Stimulated activated effector memory CD8-positive, alpha-beta T cell treated with anti-CD3 and anti-CD28 coated beads, Interleukin-12 subunit alpha, Interleukin-12 subunit beta, amount 100 ng/mL, for 72 hours (primary cell): ENCODE data around the gene B4GALT2.

Experiments
- ATAC-seq: fragments of 150-1000 bp; cut with Tn5 transposase; 2 replicates; pipeline ENCODE4 v1.10.0; 2021
- DNase-seq, 2 donors: peaks; one replicate each; pipeline ENCODE4 v3.0.0; 2021 to 2022; ENCODE audit warnings: low spot score in 2 of 2
- H3K27ac Mint-ChIP-seq: one replicate; pipeline ENCODE4 v1.8.0; 2022; ENCODE audit warnings: mild to moderate bottlenecking, mixed read lengths
- H3K36me3 Mint-ChIP-seq: one replicate; pipeline ENCODE4 v1.8.0; 2022; ENCODE audit warnings: mild to moderate bottlenecking, mixed read lengths
- H3K4me1 Mint-ChIP-seq: one replicate; pipeline ENCODE4 v1.8.0; 2022; ENCODE audit warnings: mixed read lengths
- H3K4me3 Mint-ChIP-seq: one replicate; pipeline ENCODE4 v1.8.0; 2022; ENCODE audit warnings: mild to moderate bottlenecking, mixed read lengths
- H3K9me3 Mint-ChIP-seq: one replicate; pipeline ENCODE4 v1.8.0; 2022; ENCODE audit warnings: mixed read lengths

B4GALT2 gene

DNA sequence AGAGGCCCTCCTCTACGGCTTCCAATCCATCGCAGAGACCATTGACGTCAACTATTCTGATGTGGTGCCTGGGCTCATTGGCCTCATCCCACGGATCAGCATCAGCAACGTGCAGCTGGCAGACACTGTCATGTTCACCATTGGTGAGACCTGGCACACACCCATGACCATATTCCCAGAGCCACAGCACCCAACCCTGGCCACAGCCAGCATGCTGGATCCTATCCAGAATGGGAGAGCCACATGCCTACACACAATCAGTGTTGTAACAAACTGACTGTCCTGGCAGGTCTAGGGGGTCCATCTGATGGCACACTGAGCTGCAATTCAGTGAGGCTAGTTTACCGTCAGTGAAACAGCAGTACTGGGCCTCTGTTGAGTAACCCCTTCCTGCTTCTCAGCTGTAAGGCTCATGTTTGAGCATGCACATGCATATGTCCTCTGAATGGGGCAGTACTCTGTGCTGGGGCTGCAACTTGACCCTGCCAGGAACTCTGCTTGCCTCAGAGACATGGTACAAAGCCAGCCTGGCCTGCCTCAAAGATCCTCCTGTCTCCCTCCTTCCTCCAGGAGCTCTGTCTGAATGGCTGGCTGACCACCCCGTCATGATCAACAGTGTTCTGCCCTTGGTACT lies 21.5 kb upstream of the B4GALT2 start:
- Mint-ChIP-seq H3K4me1 (no peaks in the 10 kb centered on the region), H3K9me3 (no peaks in the 10 kb centered on the region), H3K36me3 (peaks cover 11% of the 10 kb centered on the region), H3K27ac (peak overlapping the region; percentile 13), H3K4me3 (no peak overlapping the region)
- ATAC-seq (no peak), DNase-seq (no peak)

DNA sequence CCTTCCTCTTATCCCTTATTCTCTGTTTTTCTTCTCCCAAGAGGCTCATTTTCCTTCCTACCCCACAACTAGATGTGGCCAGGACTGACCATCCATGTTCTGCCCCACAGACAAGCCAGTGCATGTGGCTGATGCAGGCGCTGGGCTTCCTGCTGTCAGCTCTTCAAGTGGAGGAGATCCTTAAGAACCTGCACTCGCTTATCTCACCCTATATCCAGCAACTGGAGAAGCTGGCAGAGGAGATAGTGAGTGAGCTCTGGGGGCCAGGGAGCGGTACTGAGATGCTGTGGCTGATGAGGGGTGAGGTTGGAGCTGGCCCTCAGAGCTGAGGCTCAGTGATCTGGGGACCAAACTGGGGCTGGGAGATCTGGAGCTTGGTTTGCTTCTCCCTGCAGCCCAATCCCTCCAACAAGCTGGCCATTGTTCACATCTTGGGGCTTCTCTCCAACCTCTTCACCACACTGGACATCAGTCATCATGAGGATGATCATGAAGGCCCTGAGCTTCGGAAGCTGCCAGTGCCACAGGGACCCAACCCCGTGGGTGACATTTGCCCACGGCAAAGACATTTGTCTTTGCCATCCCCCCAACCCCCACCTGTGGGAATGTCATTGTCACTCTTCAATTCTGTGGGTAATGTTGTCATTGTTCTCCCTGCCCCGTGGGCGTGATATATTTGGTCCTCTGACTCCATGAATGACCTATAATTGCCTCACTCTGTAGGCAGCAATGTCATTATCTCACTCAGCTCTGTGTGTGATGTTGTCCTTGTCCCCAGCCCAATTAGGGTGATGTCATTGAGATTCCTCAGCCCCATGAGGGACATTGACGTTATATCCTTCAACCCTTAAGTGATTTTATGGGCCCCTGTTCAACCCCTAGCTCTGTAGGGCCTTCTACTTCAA lies 20.4 kb upstream of the B4GALT2 start:
- H3K27ac Mint-ChIP-seq, result no peak overlapping the region
- H3K36me3 Mint-ChIP-seq, result peaks cover 11% of the 10 kb centered on the region
- DNase-seq (no peak), ATAC-seq (no peak)
- no peak overlapping the region for H3K4me3 Mint-ChIP-seq
- no peaks in the 10 kb centered on the region for H3K4me1 Mint-ChIP-seq
- no peaks in the 10 kb centered on the region for H3K9me3 Mint-ChIP-seq

DNA sequence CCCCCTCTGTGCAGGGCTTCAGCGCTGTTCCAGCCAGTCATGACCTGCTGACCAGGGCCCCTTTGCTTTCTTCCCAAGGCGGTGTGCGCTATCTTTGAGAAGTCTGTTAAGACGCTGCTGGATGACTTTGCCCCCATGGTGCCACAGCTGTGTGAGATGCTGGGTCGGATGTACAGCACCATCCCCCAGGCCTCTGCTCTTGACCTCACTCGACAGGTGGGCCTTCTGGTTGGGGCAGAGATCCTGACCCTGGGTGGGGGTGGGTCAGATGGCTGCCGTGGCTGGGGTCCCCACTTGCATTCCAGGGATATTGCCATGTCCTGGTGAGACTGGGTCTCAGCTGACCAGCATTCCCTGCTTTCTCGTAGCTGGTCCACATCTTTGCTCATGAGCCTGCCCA lies 18.2 kb upstream of the B4GALT2 start:
- Mint-ChIP-seq H3K36me3 (peaks cover 11% of the 10 kb centered on the region), H3K4me1 (no peaks in the 10 kb centered on the region), H3K27ac (peak overlapping the region; percentile 33), H3K9me3 (no peaks in the 10 kb centered on the region), H3K4me3 (no peak overlapping the region)
- DNase-seq, result no peak
- no peak for ATAC-seq

DNA sequence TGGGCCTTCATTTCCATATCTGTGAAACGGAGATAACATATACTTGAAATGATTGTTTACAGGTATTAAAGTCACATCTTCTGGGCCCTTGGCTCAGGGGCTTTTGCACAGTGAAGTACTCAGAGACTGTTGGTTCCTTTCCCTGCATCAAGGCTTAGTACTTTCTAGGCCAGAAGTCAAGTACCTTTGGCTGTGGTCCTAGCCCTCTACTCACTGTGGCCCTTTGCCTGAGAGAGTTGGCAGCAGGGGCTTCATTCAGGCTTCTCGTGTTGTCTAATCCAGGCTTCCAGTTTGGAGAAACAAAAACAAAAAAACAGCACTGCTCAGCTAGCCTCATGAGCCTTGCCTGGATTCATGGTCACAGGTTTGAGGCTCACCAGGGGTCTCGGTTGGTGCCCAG lies 17.3 kb upstream of the B4GALT2 start:
- Mint-ChIP-seq H3K4me1 (no peaks in the 10 kb centered on the region), H3K9me3 (no peaks in the 10 kb centered on the region), H3K4me3 (no peak overlapping the region), H3K36me3 (peaks cover 11% of the 10 kb centered on the region), H3K27ac (no peak overlapping the region)
- no peak for ATAC-seq
- no peak for DNase-seq

DNA sequence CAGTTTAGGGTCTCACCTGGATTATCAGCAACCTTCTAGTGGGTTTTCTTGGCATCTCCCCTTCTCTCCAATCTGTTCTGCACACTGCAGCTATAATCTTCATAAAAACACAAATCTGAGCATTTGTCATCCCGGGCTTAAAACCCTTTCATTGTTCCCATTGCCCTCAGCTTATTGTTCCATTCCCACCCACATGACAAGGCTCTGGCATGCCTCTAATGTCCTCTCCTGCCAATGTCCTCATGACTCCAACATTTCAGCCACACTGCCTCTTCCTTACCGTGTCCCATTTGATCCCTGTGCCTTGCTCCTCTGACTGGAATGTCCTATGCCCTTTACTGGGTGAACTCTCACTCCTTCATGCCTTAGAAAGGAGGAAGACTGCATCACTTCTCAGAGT lies 16.7 kb upstream of the B4GALT2 start:
- DNase-seq, result no peak
- Mint-ChIP-seq H3K4me3 (no peak overlapping the region), H3K36me3 (peaks cover 7% of the 10 kb centered on the region), H3K9me3 (no peaks in the 10 kb centered on the region), H3K27ac (no peak overlapping the region), H3K4me1 (no peaks in the 10 kb centered on the region)
- no peak for ATAC-seq

DNA sequence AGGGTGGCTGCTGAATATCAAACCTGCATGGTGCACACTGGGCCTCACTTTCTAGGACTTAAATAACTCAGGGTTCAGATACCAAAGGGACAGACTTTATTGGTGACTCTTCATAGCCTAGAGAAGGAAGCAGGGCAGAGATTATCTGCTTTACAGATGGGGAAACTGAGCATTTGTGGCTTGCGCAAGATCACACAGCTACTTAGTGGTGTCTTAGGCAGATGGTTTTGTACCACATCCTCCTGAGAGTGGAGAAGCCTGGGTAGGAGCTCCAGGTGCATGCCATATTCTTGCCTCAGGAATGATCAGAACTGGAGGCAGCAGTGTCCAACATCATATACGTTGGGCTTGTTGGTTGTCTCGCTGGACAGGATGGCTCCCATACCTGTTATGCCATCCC lies 16.0 kb upstream of the B4GALT2 start:
- no peaks in the 10 kb centered on the region for H3K9me3 Mint-ChIP-seq
- ATAC-seq (no peak), DNase-seq (no peak)
- no peaks in the 10 kb centered on the region for H3K4me1 Mint-ChIP-seq
- H3K27ac Mint-ChIP-seq, result no peak overlapping the region
- no peak overlapping the region for H3K4me3 Mint-ChIP-seq
- H3K36me3 Mint-ChIP-seq, result no peaks in the 10 kb centered on the region

DNA sequence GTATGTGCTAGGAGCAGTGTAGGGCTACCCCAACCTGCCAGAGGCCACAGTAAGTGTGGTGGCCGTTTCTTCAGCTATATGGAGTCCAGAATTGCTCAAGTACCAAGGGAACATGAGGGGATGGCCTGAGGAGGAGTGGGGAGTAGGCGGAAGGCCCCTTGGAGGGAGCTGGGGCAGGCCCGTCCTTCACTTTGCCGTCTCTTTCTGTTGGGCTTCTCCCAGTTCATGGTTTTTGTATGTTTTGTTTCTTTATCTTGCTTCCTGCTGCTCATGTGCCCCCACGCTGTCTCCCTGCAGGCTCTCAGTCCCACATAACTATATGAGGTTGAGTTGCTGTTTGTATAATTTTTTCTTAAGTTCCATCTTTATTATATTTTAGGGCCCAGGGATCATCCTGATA lies 15.1 kb upstream of the B4GALT2 start:
- H3K27ac Mint-ChIP-seq, result no peak overlapping the region
- no peak for ATAC-seq

DNA sequence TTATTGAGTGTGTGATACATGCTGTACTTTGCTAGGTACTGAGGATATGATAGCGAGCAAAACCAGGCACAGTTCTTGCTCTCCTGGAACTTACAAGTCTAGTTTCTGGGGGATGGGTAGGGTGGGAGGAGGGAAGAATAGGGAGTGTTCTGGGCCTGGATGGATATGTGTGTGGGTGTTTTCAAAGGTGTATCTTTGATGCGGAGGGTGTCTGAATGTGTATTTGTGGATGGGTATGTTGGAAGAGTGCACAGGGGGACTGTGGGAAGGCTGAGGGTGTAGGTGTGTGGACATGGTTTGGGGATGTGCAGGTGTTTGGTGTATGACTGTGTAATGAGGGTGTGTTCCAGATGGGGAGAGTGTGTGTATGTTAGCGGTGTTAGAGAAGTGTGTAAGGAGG lies 13.7 kb upstream of the B4GALT2 start:
- no peaks in the 10 kb centered on the region for H3K9me3 Mint-ChIP-seq
- DNase-seq, result no peak
- H3K4me1 Mint-ChIP-seq, result peaks cover 12% of the 10 kb centered on the region
- H3K27ac Mint-ChIP-seq, result no peak overlapping the region
- ATAC-seq, result no peak
- no peaks in the 10 kb centered on the region for H3K36me3 Mint-ChIP-seq
- H3K4me3 Mint-ChIP-seq, result no peak overlapping the region

More for the DNA sequence above, 15.1 kb upstream of the B4GALT2 start:
- no peak overlapping the region for H3K4me3 Mint-ChIP-seq
- DNase-seq, result no peak
- no peaks in the 10 kb centered on the region for H3K4me1 Mint-ChIP-seq
- H3K36me3 Mint-ChIP-seq, result no peaks in the 10 kb centered on the region
- no peaks in the 10 kb centered on the region for H3K9me3 Mint-ChIP-seq

DNA sequence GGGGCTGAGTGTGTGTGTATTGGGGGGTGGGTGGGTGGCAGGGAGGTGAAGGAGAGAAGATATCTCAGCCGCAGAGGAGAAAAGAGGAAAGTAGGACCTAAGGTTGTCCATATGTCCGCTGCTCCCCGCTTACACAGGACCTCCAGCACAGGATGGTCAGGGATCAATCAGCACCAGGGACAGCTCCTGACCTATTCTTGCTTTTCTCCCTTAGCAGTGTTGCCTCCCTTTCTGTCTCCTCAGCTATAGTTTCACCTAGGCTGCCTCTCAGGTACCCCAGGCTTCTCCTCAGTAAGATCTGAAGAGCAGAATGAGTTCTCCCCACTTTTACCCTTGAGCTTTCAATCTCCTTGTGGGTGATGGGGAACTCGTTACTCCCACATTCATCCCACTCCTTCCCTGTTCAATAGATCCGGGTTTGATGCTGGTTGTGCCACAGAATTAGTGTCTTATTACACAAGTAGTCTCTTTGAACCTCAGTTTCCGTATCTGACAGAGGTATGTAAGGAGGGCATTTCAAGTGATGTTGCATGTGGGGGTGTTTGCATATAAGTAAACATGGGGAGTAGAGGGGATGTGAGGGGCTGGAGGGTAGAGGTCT lies 10.6 kb upstream of the B4GALT2 start:
- Mint-ChIP-seq H3K27ac (no peak overlapping the region), H3K4me3 (no peak overlapping the region)
- no peak for DNase-seq

DNA sequence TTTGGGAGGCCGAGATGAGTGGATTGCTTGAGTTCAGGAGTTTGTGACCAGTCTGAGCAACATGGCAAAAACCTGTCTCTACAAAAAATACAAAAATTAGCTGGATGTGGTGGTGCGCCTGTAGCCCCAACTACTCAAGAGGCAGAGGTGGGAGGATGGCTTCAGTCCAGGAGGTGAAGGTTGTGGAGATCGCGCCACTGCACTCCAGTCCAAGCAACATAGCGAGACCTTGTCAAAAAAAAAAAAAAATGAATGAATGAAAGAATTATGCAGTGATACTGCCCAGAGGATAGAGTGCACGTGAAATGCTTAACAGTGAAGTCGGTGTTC lies 9.6 kb upstream of the B4GALT2 start:
- H3K4me1 Mint-ChIP-seq, result peaks cover 33% of the 10 kb centered on the region
- peak overlapping the region; percentile 96 for H3K4me3 Mint-ChIP-seq
- peak overlapping the region; percentile 92 for H3K27ac Mint-ChIP-seq
- no peak for DNase-seq
- no peak for ATAC-seq
- peaks cover 6% of the 10 kb centered on the region for H3K36me3 Mint-ChIP-seq
- no peaks in the 10 kb centered on the region for H3K9me3 Mint-ChIP-seq

More for the DNA sequence above, 10.6 kb upstream of the B4GALT2 start:
- Mint-ChIP-seq H3K9me3 (no peaks in the 10 kb centered on the region), H3K4me1 (peaks cover 23% of the 10 kb centered on the region), H3K36me3 (peaks cover 6% of the 10 kb centered on the region)
- ATAC-seq, result no peak

DNA sequence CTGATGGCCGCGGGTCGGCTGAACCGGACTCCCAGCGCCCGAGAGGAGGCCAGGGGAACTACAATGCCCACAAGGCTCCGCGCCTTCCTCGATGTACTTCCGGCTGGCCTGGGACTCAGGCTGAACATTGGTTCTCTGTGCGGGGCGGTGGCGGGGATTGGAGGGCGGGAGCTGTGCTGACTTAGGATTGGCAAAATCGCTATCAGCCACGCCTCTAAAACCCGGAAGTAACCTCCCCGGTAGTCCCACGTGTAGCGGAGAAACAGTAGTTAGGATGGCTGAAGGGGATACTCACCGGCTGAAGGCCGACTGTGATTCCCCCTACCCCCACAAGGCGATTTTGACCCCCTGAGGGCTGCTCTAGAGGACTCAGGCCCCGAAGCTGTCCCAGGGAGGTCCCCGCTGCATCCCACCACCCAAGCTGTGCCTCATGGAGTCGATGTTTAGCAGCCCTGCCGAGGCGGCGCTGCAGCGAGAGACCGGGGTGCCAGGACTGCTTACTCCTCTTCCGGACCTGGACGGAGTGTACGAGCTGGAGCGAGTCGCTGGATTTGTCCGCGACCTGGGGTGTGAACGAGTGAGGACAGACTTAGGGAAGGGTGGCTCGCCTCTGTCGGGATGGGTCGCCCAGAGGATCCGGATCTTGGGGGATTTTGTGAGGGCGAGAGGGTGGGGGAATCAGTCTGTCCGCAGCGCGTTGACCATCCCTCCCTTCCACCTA lies 9.1 kb upstream of the B4GALT2 start, which contains the start of gene DPH2:
DPH2 (plus strand) TSS at position 265 of the 721 bp plus-strand sequence; CDS start at position 431, 166 bp downstream.
- Mint-ChIP-seq H3K36me3 (peaks cover 6% of the 10 kb centered on the region), H3K4me1 (peaks cover 35% of the 10 kb centered on the region), H3K27ac (peak within 1 kb of the TSS; percentile 92), H3K4me3 (peak within 1 kb of the TSS; percentile 96), H3K9me3 (no peaks in the 10 kb centered on the region)
- peak; percentile 70 to 90 for DNase-seq
- peak; percentile 93 for ATAC-seq

DNA sequence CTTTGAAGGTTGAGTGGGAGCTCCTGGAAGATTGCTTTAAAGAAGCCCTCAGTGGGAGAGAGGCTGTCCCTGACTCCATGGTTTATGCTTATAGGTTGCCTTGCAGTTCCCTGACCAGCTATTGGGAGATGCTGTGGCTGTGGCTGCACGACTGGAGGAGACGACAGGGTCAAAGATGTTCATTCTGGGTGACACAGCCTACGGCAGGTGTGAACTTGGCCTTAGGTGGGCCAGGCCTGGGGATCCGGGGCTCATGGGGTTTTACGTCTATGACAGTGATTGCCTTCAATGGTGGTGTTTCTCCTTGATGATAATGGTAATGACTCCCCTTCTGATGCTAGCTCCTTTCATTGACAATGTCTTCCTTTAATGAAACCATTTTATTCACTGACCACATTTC lies 8.5 kb upstream of the B4GALT2 start:
- H3K4me1 Mint-ChIP-seq, result peaks cover 35% of the 10 kb centered on the region
- H3K4me3 Mint-ChIP-seq, result peak overlapping the region; percentile 96
- ATAC-seq (no peak), DNase-seq (no peak)
- no peaks in the 10 kb centered on the region for H3K9me3 Mint-ChIP-seq
- H3K36me3 Mint-ChIP-seq, result peaks cover 10% of the 10 kb centered on the region
- peak overlapping the region; percentile 92 for H3K27ac Mint-ChIP-seq

DNA sequence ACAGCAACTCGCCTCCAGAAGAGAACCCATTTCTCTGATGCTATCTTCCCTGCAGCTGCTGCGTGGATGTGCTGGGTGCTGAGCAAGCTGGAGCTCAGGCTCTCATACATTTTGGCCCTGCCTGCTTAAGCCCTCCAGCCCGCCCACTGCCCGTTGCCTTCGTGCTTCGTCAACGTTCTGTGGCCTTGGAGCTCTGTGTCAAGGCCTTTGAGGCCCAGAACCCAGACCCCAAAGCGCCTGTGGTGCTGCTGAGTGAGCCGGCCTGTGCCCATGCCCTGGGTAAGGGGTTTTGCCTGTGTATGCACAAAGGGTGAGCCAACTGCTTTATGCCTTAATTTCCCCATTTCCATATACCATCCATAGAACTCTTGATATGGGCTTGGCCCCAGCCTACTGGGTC lies 8.1 kb upstream of the B4GALT2 start:
- Mint-ChIP-seq H3K4me3 (peak overlapping the region; percentile 96), H3K36me3 (peaks cover 14% of the 10 kb centered on the region), H3K4me1 (peaks cover 39% of the 10 kb centered on the region), H3K9me3 (no peaks in the 10 kb centered on the region), H3K27ac (peak overlapping the region; percentile 92)
- ATAC-seq (no peak), DNase-seq (no peak)

DNA sequence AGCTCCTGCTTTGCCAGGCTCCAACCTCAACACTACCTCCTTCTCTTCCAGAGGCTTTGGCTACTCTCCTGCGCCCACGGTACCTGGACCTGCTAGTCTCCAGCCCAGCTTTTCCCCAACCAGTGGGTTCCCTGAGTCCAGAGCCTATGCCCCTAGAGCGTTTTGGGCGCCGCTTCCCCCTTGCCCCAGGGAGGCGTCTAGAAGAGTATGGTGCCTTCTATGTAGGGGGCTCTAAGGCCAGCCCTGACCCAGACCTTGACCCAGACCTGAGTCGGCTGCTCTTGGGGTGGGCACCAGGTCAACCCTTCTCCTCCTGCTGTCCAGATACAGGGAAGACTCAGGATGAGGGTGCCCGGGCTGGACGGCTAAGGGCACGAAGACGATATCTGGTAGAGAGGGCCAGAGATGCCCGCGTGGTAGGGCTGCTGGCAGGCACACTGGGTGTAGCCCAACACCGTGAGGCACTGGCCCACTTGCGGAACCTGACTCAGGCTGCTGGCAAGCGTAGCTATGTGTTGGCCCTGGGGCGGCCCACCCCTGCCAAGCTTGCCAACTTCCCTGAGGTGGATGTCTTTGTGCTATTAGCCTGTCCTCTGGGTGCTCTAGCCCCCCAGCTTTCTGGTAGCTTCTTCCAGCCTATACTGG lies 7.6 kb upstream of the B4GALT2 start:
- H3K27ac Mint-ChIP-seq, result peak overlapping the region; percentile 92
- no peak for DNase-seq
- peak overlapping the region; percentile 96 for H3K4me3 Mint-ChIP-seq
- H3K9me3 Mint-ChIP-seq, result no peaks in the 10 kb centered on the region
- ATAC-seq, result no peak
- peaks cover 45% of the 10 kb centered on the region for H3K4me1 Mint-ChIP-seq
- H3K36me3 Mint-ChIP-seq, result peaks cover 20% of the 10 kb centered on the region

DNA sequence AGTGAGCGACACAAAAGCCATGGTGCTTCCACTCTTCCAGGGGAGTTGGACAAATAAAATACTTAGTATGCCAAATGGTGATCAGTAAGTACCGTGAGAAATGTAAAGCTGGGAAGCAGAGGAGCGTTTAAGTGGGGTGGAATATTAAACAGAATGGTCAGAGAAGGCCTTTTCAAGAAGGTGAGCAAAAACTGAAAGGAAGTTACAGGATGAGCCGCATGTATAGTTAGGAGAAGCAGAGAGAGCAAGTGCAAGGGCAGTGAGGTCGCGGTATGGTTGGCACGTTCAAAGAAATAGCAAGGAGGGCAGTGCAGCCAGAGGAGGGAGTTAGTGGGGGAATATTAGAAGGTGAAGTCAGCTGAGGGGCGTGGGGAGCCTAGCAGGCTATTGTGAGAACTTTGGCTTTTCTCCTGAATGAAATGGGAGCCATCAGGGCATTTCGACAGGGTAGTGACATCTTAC lies 5.0 kb upstream of the B4GALT2 start:
- Mint-ChIP-seq H3K4me3 (peak overlapping the region; percentile 87), H3K9me3 (no peaks in the 10 kb centered on the region), H3K36me3 (peaks cover 37% of the 10 kb centered on the region), H3K27ac (peak overlapping the region; percentile 90), H3K4me1 (peaks cover 69% of the 10 kb centered on the region)
- DNase-seq (no peak), ATAC-seq (no peak)
